Jurkat, Clone E6-1 (cell line): ENCODE measurements around the gene CLDN14.
A peak's percentile ranks its signal among the peaks of the same experiment; 100 is the strongest.

ENCODE experiments used
- DNase-seq: peaks from one replicate; pipeline ENCODE4 v3.0.0-alpha.2; 2011; ENCODE audit warnings: low read depth, low spot score
- H3K4me3 ChIP-seq: 2 replicates; pipeline ENCODE4 v1.5.1; 2011; ENCODE audit warnings: mild to moderate bottlenecking, low read length, control low read depth, moderate library complexity

The CLDN14 gene

GRCh38 chr21:36420571-36421339 is 59.2 kb downstream of the CLDN14 start:
- no peak for DNase-seq
- no peak overlapping the region for H3K4me3 ChIP-seq

GRCh38 chr21:36419996-36420395 is 59.9 kb downstream of the CLDN14 start:
- H3K4me3 ChIP-seq, result no peak overlapping the region
- DNase-seq, result peak; percentile 42

GRCh38 chr21:36419241-36419640 is 60.7 kb downstream of the CLDN14 start:
- no peak overlapping the region for H3K4me3 ChIP-seq
- no peak for DNase-seq

- no peak overlapping the region for H3K4me3 ChIP-seq
- no peak for DNase-seq
These were observed 64.5 kb downstream of the CLDN14 start for GRCh38 chr21:36415375-36415774.

GRCh38 chr21:36412916-36413315 is 67.0 kb downstream of the CLDN14 start:
- no peak for DNase-seq
- H3K4me3 ChIP-seq, result no peak overlapping the region

- H3K4me3 ChIP-seq, result no peak overlapping the region
- no peak for DNase-seq
These were observed 68.6 kb downstream of the CLDN14 start for GRCh38 chr21:36411301-36411700.
